Mesothelial cell of epicardium (in vitro differentiated cells): ENCODE data around the gene GGA1. TPM values are rescaled to one million over a fixed set of nuclear protein-coding genes. Genes with fewer than 3 reads are reported as not detected.
"Not testable (repeated sequence)": the region's sequence is repeated elsewhere in the genome, so short reads cannot be mapped to it uniquely, and the experiment has no call there.

Experiments
- DNase-seq, 2 experiments: peaks; one replicate each; pipeline ENCODE4 v3.0.0; 2021; ENCODE audit warnings: low spot score in 2 of 2; ENCODE audit not compliant: unreplicated experiment in 2 of 2
- H3K27ac Mint-ChIP-seq: 2 replicates; pipeline ENCODE4 v1.8.0; 2021; ENCODE audit warnings: mixed read lengths
- H3K27me3 Mint-ChIP-seq: 2 replicates; pipeline ENCODE4 v1.8.0; 2021; ENCODE audit warnings: low read depth, mixed read lengths
- H3K36me3 Mint-ChIP-seq: 2 replicates; pipeline ENCODE4 v1.8.0; 2021; ENCODE audit warnings: mixed read lengths
- H3K4me1 Mint-ChIP-seq: 2 replicates; pipeline ENCODE4 v1.8.0; 2021; ENCODE audit warnings: mixed read lengths
- H3K4me3 Mint-ChIP-seq: 2 replicates; pipeline ENCODE4 v1.8.0; 2021; ENCODE audit warnings: mild to moderate bottlenecking, moderate library complexity, mixed read lengths
- H3K9me3 Mint-ChIP-seq: 2 replicates; pipeline ENCODE4 v1.8.0; 2021; ENCODE audit warnings: mixed read lengths
- CTCF ChIP-seq: fragments of 200-600 bp; sonication (generic); IDR thresholded peaks from one replicate; pipeline ENCODE4 v1.5.0; 2021; ENCODE audit warnings: antibody characterized with exemption; ENCODE audit not compliant: unreplicated experiment
- total RNA-seq: library from RNA; stranded (reverse); gene quantifications from 3 replicates; pipeline ENCODE4 v1.2.1, GENCODE V29; 2021

GGA1 gene
- total RNA-seq, 1 donor from 2014 or later, result 107 TPM

DNA sequence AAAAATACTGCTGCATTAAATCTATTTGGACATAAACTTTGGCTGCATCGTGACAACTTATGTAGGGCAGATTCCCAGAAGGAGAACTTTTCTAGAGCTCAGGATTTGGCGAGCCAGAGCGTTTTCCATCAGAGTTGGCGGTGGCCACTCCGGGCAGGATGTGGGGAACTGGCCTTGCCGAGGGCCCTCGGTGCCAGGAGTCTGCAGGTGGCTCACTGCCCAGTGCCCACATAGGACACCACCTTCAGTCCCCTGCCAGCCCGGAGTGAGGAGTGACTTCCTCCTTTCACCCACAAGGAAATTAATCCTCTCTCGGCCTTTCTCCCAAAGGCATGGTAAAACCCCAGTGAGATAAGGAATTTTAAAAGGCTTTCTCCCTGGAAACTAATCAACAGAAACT is 27.1 kb upstream of the GGA1 start:
- no peak for TF ChIP-seq CTCF
- Mint-ChIP-seq H3K27me3 (no peaks in the 10 kb centered on the region), H3K4me1 (peaks cover 11% of the 10 kb centered on the region), H3K27ac (no peak overlapping the region), H3K4me3 (no peak overlapping the region), H3K36me3 (no peaks in the 10 kb centered on the region), H3K9me3 (no peaks in the 10 kb centered on the region)
- no peak for DNase-seq

GRCh38 chr22:37582526-37582925 is 26.1 kb upstream of the GGA1 start:
- no peaks in the 10 kb centered on the region for H3K9me3 Mint-ChIP-seq
- H3K36me3 Mint-ChIP-seq, result no peaks in the 10 kb centered on the region
- DNase-seq, result no peak
- no peak overlapping the region for H3K27ac Mint-ChIP-seq
- no peak for TF ChIP-seq CTCF
- no peaks in the 10 kb centered on the region for H3K27me3 Mint-ChIP-seq
- H3K4me3 Mint-ChIP-seq, result no peak overlapping the region
- H3K4me1 Mint-ChIP-seq, result peaks cover 11% of the 10 kb centered on the region

GRCh38 chr22:37588546-37589215 is 20.0 kb upstream of the GGA1 start:
- H3K27ac Mint-ChIP-seq, result no peak overlapping the region
- no peaks in the 10 kb centered on the region for H3K27me3 Mint-ChIP-seq
- H3K4me1 Mint-ChIP-seq, result peaks cover 2% of the 10 kb centered on the region
- H3K9me3 Mint-ChIP-seq, result no peaks in the 10 kb centered on the region
- H3K4me3 Mint-ChIP-seq, result no peak overlapping the region
- no peak for DNase-seq
- no peaks in the 10 kb centered on the region for H3K36me3 Mint-ChIP-seq
- no peak for TF ChIP-seq CTCF

- no peak overlapping the region for H3K4me3 Mint-ChIP-seq
- H3K9me3 Mint-ChIP-seq, result no peaks in the 10 kb centered on the region
- no peak for DNase-seq
- H3K36me3 Mint-ChIP-seq, result no peaks in the 10 kb centered on the region
- H3K27ac Mint-ChIP-seq, result no peak overlapping the region
- peaks cover 2% of the 10 kb centered on the region for H3K4me1 Mint-ChIP-seq
- no peaks in the 10 kb centered on the region for H3K27me3 Mint-ChIP-seq
- TF ChIP-seq CTCF, result no peak
Measured at GRCh38 chr22:37589636-37590035, 19.0 kb upstream of the GGA1 start.

- H3K9me3 Mint-ChIP-seq, H3K4me1 Mint-ChIP-seq, H3K27me3 Mint-ChIP-seq, H3K4me3 Mint-ChIP-seq, H3K36me3 Mint-ChIP-seq, H3K27ac Mint-ChIP-seq, DNase-seq: not testable (repeated sequence)
Measured at GRCh38 chr22:37591081-37591480, 17.6 kb upstream of the GGA1 start.

- H3K4me3 Mint-ChIP-seq, result peak overlapping the region; percentile 62
- H3K27me3 Mint-ChIP-seq, result no peaks in the 10 kb centered on the region
- no peaks in the 10 kb centered on the region for H3K9me3 Mint-ChIP-seq
- DNase-seq, result no peak
- H3K36me3 Mint-ChIP-seq, result no peaks in the 10 kb centered on the region
- H3K4me1 Mint-ChIP-seq, result peaks cover 2% of the 10 kb centered on the region
- H3K27ac Mint-ChIP-seq, result no peak overlapping the region
- no peak for TF ChIP-seq CTCF
Measured at GRCh38 chr22:37591823-37592404, 16.7 kb upstream of the GGA1 start.
